DMS114 treated with DMSO at 0.1 percent for 48 hours (cell line): ENCODE results near the gene MTAP.
A peak's percentile ranks its signal among the peaks of the same experiment; 100 is the strongest.

ENCODE experiments used
- DNase-seq: peaks from one replicate; lab custom pipeline; 2025; ENCODE audit not compliant: unreplicated experiment; lab: John Stamatoyannopoulos, UW

Gene MTAP

DNA sequence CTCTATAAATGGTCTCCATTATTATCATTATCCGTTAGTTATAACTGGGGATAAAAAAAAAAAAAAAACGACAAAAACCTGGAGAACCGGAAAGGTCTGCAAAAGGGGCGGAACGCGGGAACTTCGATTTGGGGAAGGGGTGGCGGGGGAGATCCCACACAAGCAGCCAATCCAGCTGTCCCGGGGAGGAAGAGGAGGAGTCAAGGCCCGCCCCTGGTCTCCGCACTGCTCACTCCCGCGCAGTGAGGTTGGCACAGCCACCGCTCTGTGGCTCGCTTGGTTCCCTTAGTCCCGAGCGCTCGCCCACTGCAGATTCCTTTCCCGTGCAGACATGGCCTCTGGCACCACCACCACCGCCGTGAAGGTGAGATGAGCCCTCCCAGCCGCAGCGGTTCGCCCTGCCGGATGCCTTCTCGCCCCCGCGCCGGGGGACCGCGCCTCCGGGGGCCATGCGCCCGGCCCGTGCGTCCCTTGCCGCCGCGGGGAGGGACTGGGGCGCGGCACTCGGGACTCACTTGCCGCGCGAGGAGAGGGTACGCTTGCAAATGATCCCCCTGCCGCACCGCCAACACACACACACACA, at the start of gene MTAP:
TSS of gene MTAP (plus strand) at position 219 of the 583 bp plus-strand sequence. CDS start at position 332, 113 bp downstream.
- peak; percentile 77 for DNase-seq

DNA sequence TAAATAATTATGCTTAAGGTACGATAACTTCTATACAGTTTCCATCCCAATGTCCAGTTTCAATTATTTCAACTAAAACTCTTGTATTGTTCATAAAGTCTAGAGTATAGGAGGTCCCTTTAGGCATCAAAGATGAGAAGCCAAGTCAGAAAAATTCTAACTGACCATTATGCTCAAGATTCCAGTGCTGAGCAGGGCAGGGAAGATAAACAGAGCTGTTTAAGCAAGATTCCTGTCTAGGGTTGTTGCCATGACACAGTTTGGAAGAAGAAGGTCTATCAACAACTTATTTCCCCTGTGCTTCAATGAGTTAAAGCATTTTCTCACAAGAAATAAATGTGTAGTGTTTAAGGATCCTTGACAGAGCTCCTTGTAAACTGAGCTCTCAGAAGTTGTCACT, 48.9 kb upstream of the MTAP start:
- DNase-seq = no peak

DNA sequence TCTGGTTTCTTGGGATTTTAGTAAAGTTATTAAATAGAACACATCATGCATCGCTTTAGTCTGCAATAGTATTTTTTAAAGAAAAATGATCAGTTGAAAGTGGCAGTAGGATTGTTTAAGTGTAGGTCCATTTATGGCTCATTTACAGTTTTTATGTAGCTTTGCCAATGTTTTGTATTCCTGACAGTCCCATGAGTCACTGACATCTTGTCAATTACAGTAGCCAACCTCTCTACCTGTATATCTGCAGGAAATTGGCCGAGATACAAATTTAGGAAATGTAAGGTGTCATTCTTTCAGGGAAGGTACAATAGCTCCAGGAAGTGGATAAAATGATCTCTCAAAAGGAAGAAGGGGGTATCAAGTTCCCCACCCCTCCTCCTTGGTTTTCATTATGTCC, 47.7 kb upstream of the MTAP start:
- no peak for DNase-seq

DNA sequence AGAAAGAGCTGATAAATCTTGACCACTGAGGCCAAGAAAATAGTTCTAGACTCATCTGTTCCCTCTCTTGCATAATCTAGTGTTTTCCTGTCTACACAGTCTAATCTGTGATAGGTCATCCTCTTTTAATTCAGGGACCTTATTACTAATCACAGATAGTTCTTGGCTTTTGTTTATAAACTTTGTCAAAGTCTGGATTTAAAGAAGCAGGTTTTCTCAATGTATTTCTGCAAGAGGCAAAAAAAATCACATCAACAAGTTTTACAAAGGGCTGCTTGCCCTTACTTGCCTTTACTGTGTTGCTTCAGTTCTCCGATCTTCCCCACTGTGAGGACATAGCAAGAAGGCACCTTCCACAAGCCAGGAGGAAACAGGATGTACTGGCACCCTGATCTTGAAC, 43.9 kb upstream of the MTAP start:
- DNase-seq = no peak

DNA sequence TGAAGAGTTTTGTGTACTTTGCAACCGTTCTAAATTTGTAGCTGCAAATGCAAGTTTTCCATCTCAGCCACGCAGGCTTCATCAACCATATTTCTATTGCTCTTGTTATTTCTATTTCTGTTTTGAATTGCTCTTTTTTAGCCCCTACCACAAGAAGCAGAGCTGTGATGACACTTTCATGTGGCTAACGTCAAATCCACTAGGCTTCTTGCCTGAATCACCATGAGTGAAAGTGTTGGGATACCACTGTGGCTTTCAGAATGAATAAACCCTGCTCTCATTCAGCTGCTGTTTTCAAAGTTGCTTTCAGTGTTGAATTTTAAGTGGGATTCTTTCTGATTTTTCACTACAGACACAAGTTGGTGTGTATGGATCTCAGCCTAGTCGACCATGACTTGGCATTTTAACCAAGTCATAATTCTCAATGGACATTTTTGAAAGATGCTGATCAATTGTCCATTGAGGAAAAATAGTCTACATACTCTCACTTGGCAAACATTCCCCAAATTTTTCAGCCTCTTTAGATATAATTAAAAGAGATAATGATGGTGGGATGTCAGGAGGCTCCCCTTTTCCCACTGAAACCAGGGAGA, 41.0 kb upstream of the MTAP start:
- no peak for DNase-seq

DNA sequence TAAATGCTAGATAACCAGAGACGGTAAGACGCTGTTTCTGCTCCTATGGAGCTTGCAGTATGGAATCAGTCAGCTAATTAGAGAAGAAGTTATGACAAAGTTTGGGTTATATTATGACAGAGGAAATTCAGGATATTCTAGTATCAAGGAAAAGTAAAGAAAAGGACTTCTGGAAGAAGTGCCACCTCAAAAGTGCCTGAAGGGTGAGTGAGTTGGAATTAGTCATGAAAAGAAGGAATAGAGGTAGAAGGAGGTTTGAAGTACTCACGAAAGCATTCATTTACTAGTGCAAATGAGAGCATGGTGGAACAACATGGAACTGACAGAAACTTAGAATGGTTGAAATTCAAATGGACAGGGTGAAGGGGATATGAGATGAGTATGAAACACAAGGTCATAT, 40.4 kb upstream of the MTAP start:
- DNase-seq = no peak

DNA sequence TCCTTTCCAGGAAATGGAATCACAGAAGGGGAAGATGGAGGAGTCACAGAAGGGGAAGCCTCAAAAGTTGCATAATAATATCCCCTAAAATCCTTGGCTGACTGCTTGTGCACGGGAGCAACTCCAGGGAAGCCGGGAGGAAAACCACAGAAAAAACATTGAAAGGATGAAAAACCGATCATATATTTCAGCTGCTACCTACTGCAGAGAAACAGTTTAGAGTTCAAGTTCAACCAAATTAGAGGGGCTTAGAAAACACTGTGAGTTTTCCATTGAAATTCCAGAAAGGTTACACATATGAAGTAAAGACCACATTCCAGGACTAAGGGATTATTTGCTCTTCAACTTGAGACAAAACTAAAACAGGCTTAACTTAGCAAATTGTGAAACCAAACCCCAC, 37.6 kb upstream of the MTAP start:
- DNase-seq = no peak

DNA sequence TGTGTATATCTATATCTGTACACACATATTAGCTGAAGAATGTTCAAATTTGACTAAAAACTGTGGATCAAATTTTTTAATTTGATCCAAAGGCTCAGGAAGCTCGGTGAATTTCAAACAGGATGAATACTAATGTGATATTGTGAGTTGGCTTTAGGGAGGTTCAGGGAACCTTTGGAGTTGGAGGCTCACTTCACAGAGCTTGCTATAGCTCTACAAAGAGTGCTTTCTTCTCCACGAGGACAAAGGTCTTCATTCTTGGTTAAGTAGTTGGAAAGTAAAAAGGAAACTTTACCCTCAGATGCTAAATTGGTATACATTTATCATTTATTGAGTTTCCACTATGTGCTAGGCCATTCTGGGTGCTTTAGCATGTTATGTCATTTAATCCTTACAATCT, 36.3 kb upstream of the MTAP start:
- DNase-seq = no peak

DNA sequence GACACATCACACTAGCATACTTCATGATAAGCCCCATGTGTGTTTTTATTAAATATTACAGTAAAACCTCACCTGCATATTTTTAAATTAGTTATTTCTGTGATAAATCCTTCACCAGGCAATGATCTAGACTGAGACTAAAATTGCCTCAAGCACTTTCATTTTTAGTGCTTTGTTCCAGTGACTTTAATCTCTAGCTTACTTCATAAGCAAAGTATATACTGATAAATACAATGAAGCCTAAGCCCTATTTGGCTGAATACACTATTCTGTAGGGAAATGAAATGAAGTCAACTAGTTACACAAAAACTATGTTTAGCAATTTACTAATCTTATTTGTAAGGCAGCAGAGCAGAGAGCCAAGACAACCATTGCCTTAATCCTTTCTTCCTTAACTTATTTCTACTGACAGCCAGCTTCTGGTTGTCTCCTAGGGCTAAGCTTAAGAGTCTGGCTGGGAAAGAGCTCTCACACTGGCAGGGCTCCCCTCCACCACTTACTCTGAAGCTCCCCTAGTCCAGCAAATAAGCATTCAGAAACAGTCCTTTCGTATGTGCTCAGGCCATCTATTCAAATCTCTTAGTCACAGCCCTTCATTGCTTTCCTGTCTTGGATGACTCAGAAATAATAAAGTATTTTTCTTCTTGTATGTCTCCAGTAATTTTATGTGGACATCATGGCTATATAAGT, 31.4 kb upstream of the MTAP start:
- DNase-seq = no peak

DNA sequence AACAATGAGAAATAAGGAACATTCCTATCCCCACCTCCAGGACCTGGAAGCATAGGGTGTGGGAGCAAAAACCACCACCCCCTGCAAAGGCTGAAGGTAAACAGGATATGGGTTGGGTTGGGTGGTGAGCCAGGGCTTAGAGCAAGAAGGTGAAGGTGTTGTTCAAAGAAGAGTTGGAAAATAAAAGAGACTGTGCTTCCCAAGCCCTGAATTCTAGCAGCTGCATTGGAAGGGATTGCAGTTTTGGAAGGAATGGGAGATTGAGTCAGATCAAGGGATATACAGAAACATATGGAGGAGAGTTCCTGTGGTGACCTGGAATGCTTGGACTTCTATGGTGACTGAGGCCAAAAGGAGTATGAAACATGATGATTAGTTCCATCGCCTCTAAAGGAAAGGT, 24.7 kb upstream of the MTAP start:
- DNase-seq = no peak

DNA sequence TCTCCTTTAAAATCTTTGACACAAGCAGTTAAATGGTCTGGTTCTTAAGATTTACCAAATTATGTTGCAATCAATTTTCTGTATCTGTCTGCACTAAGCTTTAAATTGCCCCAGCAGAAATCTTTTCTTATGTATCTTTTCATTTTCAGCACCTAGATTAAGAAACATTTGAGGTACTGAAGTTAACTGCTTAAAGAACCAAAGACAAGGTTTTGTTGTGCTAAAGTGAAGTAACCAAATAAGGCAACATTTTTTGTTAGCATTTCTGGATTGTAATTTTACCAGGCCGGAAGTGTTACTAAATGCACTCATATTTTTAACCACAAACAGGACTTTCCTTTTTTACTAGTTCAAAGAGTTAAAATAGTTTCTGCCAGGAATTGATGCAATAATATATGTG, 24.1 kb upstream of the MTAP start:
- no peak for DNase-seq

DNA sequence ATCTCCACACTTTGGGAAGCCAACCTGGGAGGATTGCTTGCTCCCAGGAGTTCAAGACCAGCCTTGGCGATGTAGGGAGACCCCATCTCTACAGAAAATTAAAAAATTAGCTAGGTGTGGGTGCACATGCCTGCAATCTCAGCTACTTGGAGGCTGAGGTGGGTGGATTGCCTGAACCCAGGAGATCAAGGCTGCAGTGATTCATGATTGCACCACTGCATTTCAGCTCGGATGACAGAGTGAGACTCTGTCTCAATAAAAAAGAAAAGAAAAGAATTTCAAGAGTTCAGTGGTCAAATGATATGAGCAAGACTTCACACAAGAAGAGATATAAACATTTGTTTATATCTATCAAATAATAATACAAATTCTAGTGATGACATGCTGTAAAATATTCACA, 23.0 kb upstream of the MTAP start:
- no peak for DNase-seq

DNA sequence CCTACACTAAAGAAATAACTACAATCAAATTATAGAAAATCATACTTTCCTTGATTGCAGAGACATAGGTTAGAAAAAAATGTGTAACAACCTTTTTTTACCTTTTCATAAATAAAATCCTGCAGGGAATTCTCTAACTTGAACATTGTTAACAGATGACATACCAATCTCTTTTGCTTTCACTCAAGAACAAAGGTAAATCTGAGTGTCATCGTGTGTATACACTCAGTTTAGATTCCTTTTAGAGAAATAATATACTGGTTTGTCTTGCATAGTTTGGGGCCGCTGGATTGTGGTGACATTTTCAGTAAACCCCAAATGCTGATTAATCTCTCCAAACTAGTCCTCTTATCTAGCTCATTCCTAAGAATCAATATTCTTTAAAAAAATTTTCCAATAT, 20.8 kb upstream of the MTAP start:
- no peak for DNase-seq

DNA sequence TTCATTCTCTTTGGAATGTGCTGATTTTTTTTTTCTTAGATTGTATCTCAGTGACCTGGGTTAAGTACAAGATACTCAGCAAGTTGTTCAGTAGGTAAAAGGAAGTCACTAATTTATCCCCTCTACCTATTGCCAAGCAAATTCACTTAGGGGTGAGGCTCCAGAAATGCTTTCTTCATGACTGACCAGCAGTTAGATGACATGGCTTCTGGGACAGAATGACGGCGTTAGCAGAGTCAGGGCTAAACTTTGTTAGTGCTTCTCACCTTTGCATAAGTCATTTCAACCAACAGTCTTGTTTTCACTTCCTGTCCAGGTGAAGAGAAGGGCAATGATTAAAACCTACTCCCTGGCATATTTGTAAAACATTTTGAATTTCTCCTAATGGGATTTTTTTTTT, 20.2 kb upstream of the MTAP start:
- DNase-seq = no peak

DNA sequence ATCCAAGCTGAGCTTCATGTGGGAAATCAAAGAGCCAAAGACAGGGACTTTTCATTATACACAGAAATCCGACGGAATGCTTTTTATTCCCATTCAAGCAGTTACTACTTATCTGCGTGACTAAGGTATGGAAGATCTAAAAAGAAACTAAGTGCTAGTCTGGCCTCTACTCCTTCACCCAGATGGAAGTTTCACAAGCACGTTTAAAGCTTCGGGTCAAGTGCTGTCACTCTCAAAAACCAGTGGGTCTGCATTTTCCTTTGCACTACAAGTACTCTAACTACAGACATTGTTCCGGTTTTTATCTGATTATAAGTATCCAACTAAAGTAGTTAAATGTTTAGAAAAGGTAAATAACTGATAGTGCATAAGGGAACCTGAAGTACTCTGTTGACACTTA, 13.7 kb upstream of the MTAP start:
- no peak for DNase-seq

DNA sequence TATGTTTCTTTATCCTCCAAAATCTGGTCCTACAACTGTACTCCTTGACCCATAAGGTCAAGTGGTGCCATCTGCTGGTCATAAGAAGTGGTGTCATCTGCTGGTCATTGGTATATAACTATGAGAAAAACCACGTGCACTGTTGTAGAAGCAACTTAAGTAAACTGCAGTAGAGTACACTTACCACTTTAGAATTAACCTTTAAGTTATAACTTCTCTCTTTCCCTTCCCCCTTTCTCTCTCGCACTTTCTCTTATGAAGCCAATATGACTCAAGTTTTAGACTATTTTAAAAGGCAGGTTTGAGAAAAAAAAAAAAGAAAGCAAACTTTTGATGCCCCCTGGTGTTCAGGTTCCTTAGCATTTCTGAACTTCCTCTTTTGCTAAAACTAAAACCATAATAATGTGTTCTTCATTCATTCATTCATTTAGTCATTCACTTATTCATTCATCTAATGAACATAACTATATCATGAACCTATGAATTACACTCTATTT, 12.8 kb upstream of the MTAP start:
- peak; percentile 72 for DNase-seq

DNA sequence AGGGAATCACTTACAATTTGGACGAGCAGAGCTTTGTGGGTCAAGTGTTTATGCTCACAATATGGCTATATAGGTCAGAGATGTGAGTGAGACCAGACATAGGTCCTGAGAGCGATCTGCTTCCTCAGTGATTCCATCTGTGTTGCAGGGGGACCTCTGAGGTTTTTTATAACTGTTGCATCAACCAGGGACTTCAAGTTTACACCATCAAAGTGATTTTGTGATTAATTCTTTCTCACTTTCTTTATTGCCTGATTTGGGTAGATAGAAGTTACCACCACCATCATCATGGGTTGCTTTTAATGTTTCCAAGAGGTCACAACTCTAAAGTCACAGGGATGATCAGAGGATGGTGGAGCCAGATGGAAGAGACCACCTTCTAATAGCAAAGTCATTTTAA, 7.0 kb upstream of the MTAP start:
- no peak for DNase-seq

DNA sequence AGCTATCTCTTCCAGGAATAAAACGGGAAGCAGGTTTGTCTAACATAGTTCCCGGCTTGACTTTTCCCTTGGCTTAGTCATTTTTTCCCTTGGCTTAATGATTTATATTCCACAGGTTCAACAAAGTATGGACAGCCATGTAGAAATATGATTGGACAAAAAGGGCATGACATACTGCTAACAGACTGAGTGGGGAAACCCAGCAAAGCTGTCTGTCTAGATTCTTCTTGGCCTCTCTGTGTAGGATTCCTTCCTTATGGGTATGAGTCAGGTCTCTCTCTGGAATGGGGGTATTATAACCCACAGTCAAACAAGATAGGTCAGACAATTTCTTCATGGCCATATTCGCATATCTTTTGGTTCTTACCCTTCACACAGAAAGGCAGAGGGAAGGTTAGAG, 5.7 kb upstream of the MTAP start:
- no peak for DNase-seq

DNA sequence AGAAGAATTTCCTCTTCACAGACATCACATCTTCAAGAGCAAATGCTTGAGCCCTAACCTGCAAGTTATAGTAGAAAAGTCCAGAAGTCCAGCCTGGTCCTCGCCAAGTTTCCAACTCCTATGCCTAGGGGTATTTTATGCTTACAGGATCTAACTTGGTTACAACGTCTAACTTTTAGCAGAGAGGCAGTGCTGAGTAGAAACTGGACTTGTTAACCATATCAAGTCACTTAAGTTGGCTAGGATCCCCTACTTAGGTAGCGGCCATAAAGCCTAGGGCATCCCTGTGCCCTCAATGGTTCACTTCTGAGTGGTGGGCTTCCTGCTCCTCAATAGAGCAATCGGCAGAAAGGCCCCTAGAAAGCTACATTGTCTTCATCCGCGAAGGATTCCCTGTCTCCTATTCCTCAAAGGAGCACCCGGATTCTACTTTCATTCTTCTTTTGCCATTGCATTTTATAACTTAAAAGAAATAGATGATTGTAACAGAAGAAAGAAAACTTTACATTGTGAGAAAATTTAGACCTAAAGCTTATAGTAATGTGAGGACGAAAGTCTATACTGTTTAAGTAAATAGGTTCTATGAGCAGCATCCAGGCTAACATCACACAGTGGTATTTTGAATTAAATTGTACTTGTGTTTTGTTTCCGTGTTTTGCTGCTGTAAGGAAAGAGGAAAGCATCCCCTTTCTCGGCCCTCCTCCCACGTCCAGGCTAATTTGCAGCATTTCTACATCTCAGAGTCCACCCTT, 1.3 kb upstream of the MTAP start:
- DNase-seq = no peak

DNA sequence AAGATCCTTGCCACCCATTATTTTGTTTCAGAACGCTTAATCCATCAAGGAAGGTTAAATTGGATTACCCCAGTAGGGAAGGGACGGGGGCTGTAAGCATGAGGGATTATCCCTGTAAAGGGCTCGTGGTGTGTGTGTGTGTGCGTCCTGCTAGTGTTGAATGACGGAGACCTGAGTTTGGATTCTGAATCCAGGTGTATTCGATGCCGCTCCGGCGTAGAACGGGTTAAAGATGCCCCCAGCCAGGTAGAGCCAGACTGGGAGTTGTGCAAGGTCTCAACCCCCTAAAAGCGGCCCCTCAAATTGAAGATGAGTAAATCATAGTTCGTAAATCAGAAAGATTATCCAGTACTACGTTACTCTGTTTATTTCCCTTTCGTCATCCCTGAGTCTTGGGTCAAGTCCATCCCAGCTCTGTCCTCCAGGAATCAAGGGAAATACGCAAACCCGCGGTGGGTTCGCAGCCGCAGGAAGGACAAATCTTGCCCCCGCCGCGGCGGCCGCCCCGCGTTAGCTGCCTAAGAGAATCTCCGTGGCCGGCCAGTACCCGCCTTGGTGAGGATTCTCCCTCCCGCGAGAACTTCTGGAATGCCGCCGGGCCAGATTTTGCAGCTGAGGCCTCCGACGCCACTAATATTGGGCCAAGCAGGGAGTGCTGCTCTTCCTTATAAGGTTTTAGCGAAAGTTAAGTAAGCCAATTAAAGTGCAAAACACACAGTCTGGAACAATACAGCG, 586 bp upstream of the MTAP start:
- peak; percentile 31 for DNase-seq

DNA sequence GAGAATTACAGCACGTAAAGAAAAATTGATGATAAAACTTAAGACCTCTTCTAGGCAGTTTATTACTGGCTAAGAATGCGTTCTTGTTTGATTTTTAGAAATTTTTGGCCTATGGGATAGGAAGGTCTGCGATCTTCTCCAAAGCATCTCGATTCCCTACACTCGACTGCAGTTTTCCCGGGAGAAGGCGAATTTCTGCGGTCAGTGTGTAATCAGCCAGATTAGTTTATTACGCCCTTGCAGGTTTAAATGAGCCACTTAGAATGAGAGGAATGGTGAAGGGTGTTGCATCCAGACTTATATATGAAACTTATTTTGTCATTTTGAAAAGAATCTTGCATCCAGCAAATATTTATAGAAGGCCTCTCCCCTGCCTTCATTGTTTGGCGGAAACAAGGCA, 1.2 kb downstream of the MTAP start:
- no peak for DNase-seq
